Measurements from ENCODE around the gene IMPA2.

DNA sequence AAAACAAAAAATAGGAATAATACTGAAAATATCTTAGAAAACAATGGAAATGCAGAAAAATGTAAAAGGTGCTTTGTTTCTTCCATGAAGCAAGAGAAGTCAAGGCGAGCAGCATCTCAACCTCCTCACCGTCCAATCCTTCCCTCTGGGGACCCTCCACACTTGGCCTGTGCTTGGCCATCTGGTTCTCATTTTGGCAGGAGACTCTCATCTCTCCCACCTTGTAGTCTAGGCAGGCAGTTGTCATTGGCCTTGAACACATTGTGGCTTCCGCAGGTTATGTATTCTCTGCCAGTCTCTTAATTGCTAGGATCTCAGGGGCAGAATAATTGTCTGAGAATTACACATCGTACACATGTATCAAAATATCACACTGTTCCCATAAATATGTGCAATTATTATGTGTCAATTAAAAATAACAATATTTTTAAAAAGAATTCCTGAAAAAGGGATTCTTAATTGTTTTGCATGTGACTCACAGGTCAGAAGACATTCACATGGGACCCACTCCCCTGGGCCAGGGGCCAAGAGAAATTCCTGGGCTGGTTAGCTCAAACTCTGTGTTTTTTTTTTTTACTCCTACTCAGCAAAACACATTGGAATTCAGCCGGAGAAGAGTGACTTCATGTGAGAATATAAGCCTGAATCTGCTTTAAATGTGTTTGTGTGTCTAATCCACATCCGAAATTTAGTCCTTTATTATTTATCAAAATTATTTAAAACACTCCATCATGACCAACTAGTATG lies 98.4 kb downstream of the IMPA2 start:
- TF ChIP-seq, protein P1, sequence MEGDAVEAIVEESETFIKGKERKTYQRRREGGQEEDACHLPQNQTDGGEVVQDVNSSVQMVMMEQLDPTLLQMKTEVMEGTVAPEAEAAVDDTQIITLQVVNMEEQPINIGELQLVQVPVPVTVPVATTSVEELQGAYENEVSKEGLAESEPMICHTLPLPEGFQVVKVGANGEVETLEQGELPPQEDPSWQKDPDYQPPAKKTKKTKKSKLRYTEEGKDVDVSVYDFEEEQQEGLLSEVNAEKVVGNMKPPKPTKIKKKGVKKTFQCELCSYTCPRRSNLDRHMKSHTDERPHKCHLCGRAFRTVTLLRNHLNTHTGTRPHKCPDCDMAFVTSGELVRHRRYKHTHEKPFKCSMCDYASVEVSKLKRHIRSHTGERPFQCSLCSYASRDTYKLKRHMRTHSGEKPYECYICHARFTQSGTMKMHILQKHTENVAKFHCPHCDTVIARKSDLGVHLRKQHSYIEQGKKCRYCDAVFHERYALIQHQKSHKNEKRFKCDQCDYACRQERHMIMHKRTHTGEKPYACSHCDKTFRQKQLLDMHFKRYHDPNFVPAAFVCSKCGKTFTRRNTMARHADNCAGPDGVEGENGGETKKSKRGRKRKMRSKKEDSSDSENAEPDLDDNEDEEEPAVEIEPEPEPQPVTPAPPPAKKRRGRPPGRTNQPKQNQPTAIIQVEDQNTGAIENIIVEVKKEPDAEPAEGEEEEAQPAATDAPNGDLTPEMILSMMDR (conservative IDR thresholded peaks at IDR 0.05; ENCODE audit: low read length) = no peak
- TF ChIP-seq EZH2phosphoT487 (IDR thresholded peaks at IDR 0.05; ENCODE audit: borderline replicate concordance) = no peak
